H1 (cell line): Measurements from ENCODE around the gene THADA. TPM values are rescaled to one million over a fixed set of nuclear protein-coding genes. Genes with fewer than 3 reads are reported as not detected.

Source experiments
- CTCF ChIA-PET: fragments of 300-600 bp; sonication (Branson Sonifier 250); formaldehyde crosslinking; loops from one replicate; lab custom pipeline; 2021; ENCODE audit not compliant: partially characterized antibody; lab: Charles Lee
- POLR2A ChIA-PET: fragments of 300-600 bp; sonication (Branson Sonifier 250); formaldehyde crosslinking; loops from one replicate; lab custom pipeline; 2021; ENCODE audit warnings: inconsistent platforms; ENCODE audit not compliant: partially characterized antibody; lab: Charles Lee
- DNase-seq, 2 experiments: peaks; one replicate each; pipeline versions ENCODE4 v3.0.0 to v3.0.0-alpha.2; 2010 to 2022; ENCODE audit warnings: low spot score in 2 of 2, low read depth in 1 of 2, mixed read lengths in 1 of 2
- FAIRE-seq: peaks from 2 replicates; lab custom pipeline; 2011; peaks lifted over from hg19 to GRCh38; lab: Jason Lieb, UNC
- H2AFZ ChIP-seq: 2 replicates; pipeline ENCODE4 v1.8.1; 2012; ENCODE audit warnings: low read length, inconsistent platforms
- H2AK5ac ChIP-seq: 2 replicates; pipeline ENCODE4 v1.6.1; 2013; ENCODE audit warnings: low read depth, low read length
- H2BK120ac ChIP-seq: replicated peaks from 2 replicates; pipeline ENCODE3; 2013; ENCODE audit warnings: low read depth, low read length, inconsistent platforms
- H2BK12ac ChIP-seq: 2 replicates; pipeline ENCODE4 v1.6.1; 2013; ENCODE audit warnings: low read depth, low read length
- H2BK15ac ChIP-seq: 2 replicates; pipeline ENCODE4 v1.6.1; 2013; ENCODE audit warnings: low read length
- H2BK20ac ChIP-seq: 2 replicates; pipeline ENCODE4 v1.6.1; 2013; ENCODE audit warnings: low read length
- H2BK5ac ChIP-seq: 2 replicates; pipeline ENCODE4 v1.6.1; 2013; ENCODE audit warnings: low read depth, low read length
- H3K14ac ChIP-seq: 2 replicates; pipeline ENCODE4 v1.6.1; 2013; ENCODE audit warnings: inconsistent platforms; ENCODE audit not compliant: insufficient read length
- H3K18ac ChIP-seq: 2 replicates; pipeline ENCODE4 v1.6.1; 2013; ENCODE audit warnings: low read length; ENCODE audit errors: extremely low read depth
- H3K23ac ChIP-seq: 2 replicates; pipeline ENCODE4 v1.6.1; 2013; ENCODE audit warnings: inconsistent platforms; ENCODE audit not compliant: insufficient read length
- H3K23me2 ChIP-seq: 2 replicates; pipeline ENCODE4 v1.6.1; 2013; ENCODE audit warnings: low read depth, low read length
- H3K27ac ChIP-seq: 2 replicates; pipeline ENCODE4 v1.6.1; 2011; ENCODE audit warnings: low read depth, low read length, inconsistent platforms
- H3K27me3 ChIP-seq, 4 experiments: replicated peaks in 1 of 4; 1 replicate in 1 of 4; 2 replicates in 3 of 4; pipeline versions ENCODE4 v1.6.1 to v1.8.1; 2011 to 2013; ENCODE audit warnings: low read length in 3 of 4, mild to moderate bottlenecking in 3 of 4, inconsistent platforms in 2 of 4, mixed read lengths in 2 of 4, moderate library complexity in 1 of 4; ENCODE audit not compliant: control insufficient read depth in 3 of 4, insufficient read depth in 3 of 4; ENCODE audit errors: extremely low read depth in 1 of 4
- H3K36me3 ChIP-seq, 4 experiments: 2 replicates each; pipeline versions ENCODE4 v1.6.1 to v1.8.1; 2011 to 2013; ENCODE audit warnings: mild to moderate bottlenecking in 4 of 4, low read length in 3 of 4, moderate library complexity in 2 of 4, control low read depth in 1 of 4, inconsistent platforms in 1 of 4; ENCODE audit not compliant: insufficient read depth in 4 of 4, control insufficient read depth in 2 of 4
- H3K4ac ChIP-seq: replicated peaks from 2 replicates; pipeline ENCODE3; 2013; ENCODE audit warnings: low read length, low read depth, mixed read lengths, inconsistent platforms; ENCODE audit not compliant: insufficient read length
- H3K4me1 ChIP-seq, 4 experiments: replicated peaks in 1 of 4; 1 replicate in 1 of 4; 2 replicates in 3 of 4; pipeline versions ENCODE4 v1.6.1 to v1.8.1; 2011 to 2013; ENCODE audit warnings: low read length in 3 of 4, inconsistent platforms in 2 of 4, mixed read lengths in 1 of 4; ENCODE audit not compliant: insufficient read depth in 4 of 4, control insufficient read depth in 3 of 4
- H3K4me2 ChIP-seq, 2 experiments: 2 replicates each; pipeline versions ENCODE4 v1.6.1 to v1.8.1; 2011 to 2013; ENCODE audit warnings: low read depth in 2 of 2, low read length in 2 of 2, control low read depth in 1 of 2, inconsistent platforms in 1 of 2, mild to moderate bottlenecking in 1 of 2; ENCODE audit not compliant: insufficient read depth in 1 of 2
- H3K4me3 ChIP-seq, 4 experiments: fragments of 200-600, 300-600 bp in 1 of 4; sonication (generic), shearing (Covaris generic), sonication (Bioruptor Twin) in 1 of 4; 2 replicates each; pipeline versions ENCODE4 v1.5.1 to v1.8.1; 2011 to 2016; ENCODE audit warnings: low read length in 4 of 4, low read depth in 3 of 4, control low read depth in 2 of 4, inconsistent platforms in 2 of 4, mild to moderate bottlenecking in 2 of 4, mixed read lengths in 1 of 4, moderate library complexity in 1 of 4; ENCODE audit not compliant: insufficient read depth in 2 of 4; ENCODE audit errors: extremely low read depth in 1 of 4
- H3K56ac ChIP-seq: replicated peaks from 2 replicates; pipeline ENCODE3; 2013; ENCODE audit warnings: low read depth, mild to moderate bottlenecking, mixed read lengths, low read length, inconsistent platforms; ENCODE audit not compliant: insufficient read length
- H3K79me1 ChIP-seq: 2 replicates; pipeline ENCODE4 v1.6.1; 2013; ENCODE audit warnings: low read depth, low read length, control low read depth
- H3K79me2 ChIP-seq, 2 experiments: 2 replicates each; pipeline versions ENCODE4 v1.6.1 to v1.8.1; 2012 to 2013; ENCODE audit warnings: low read length in 2 of 2, mild to moderate bottlenecking in 2 of 2, inconsistent platforms in 1 of 2; ENCODE audit not compliant: insufficient read depth in 2 of 2, control insufficient read depth in 1 of 2
- H3K9ac ChIP-seq, 4 experiments: replicated peaks in 1 of 4; 1 replicate in 1 of 4; 2 replicates in 3 of 4; pipeline versions ENCODE4 v1.6.1 to v1.8.1; 2011 to 2013; ENCODE audit warnings: low read depth in 3 of 4, low read length in 3 of 4, control low read depth in 2 of 4, mild to moderate bottlenecking in 2 of 4, moderate library complexity in 2 of 4, inconsistent platforms in 1 of 4; ENCODE audit errors: extremely low read depth in 1 of 4
- H3K9me3 ChIP-seq, 2 experiments: 2 replicates each; pipeline versions ENCODE4 v1.6.1 to v1.8.1; 2012 to 2013; ENCODE audit warnings: mild to moderate bottlenecking in 2 of 2, moderate library complexity in 2 of 2, control low read depth in 1 of 2, inconsistent platforms in 1 of 2, low read depth in 1 of 2, low read length in 1 of 2, mixed read lengths in 1 of 2; ENCODE audit not compliant: insufficient read depth in 2 of 2
- H4K20me1 ChIP-seq, 2 experiments: replicated peaks in 1 of 2; 2 replicates each; pipeline versions ENCODE3 to v1.8.1; 2011 to 2013; ENCODE audit warnings: inconsistent platforms in 2 of 2, low read length in 2 of 2, mild to moderate bottlenecking in 1 of 2; ENCODE audit not compliant: insufficient read depth in 2 of 2, control insufficient read depth in 1 of 2
- H4K5ac ChIP-seq: 2 replicates; pipeline ENCODE4 v1.6.1; 2013; ENCODE audit warnings: low read length, low read depth, mixed read lengths, inconsistent platforms; ENCODE audit not compliant: insufficient read length
- H4K8ac ChIP-seq: 2 replicates; pipeline ENCODE4 v1.8.0; 2013; ENCODE audit warnings: mild to moderate bottlenecking, moderate library complexity, low read length, inconsistent platforms; ENCODE audit not compliant: insufficient read depth; ENCODE audit errors: extremely low read depth
- H4K91ac ChIP-seq: replicated peaks from 2 replicates; pipeline ENCODE3; 2013; ENCODE audit warnings: low read length, mixed read lengths, inconsistent platforms; ENCODE audit not compliant: insufficient read length
- HDAC6 ChIP-seq: IDR thresholded peaks from one replicate; pipeline ENCODE4 v1.7.1; 2012; ENCODE audit warnings: low read depth, mild to moderate bottlenecking, inconsistent platforms, low read length, moderate library complexity
- PHF8 ChIP-seq: fragments of 200-600 bp; sonication (generic); conservative IDR thresholded peaks from 2 replicates; pipeline ENCODE4 v1.7.1; 2012; ENCODE audit warnings: low read depth, mild to moderate bottlenecking, inconsistent platforms, low read length, moderate library complexity
- POLR2AphosphoS5 ChIP-seq: IDR thresholded peaks from 2 replicates; pipeline ENCODE4 v1.6.1; 2011; ENCODE audit warnings: low read depth, low read length
- POU5F1 ChIP-seq: IDR thresholded peaks from 2 replicates; pipeline ENCODE4 v1.6.1; 2011; ENCODE audit warnings: low read depth, mild to moderate bottlenecking, low read length, moderate library complexity
- RFX5 ChIP-seq: IDR thresholded peaks from 2 replicates; pipeline ENCODE4 v1.6.1; 2011; ENCODE audit warnings: low read depth, low read length, improper control_type of control experiment, borderline replicate concordance
- SIN3A ChIP-seq, 2 experiments: IDR thresholded peaks in 1 of 2; conservative IDR thresholded peaks in 1 of 2; 2 replicates each; pipeline ENCODE4 v1.6.1; 2011 to 2012; ENCODE audit warnings: low read length in 2 of 2, improper control_type of control experiment in 1 of 2, low read depth in 1 of 2, mild to moderate bottlenecking in 1 of 2
- SIRT6 ChIP-seq: IDR thresholded peaks from one replicate; pipeline ENCODE4 v1.7.1; 2012; ENCODE audit warnings: low read length, inconsistent platforms
- SRF ChIP-seq: IDR thresholded peaks from 2 replicates; pipeline ENCODE4 v1.6.1; 2011; ENCODE audit warnings: mild to moderate bottlenecking, low read depth, low read length, moderate library complexity
- WGBS, 2 experiments: shearing (Covaris generic) in 1 of 2; methylation state at CpG; one replicate each; pipeline versions ENCODE4 v1.1.6 to v1.1.7; 2013 to 2015; ENCODE audit warnings: low lambda C conversion rate in 2 of 2, mixed read lengths in 2 of 2, inconsistent platforms in 1 of 2, low coverage in 1 of 2, missing lambda C conversion rate in 1 of 2; ENCODE audit not compliant: insufficient replicate concordance in 2 of 2, insufficient coverage in 1 of 2, insufficient read length in 1 of 2; ENCODE audit errors: extremely low coverage in 1 of 2, missing lambda C conversion rate in 1 of 2; 5-methylcytosine and 5-hydroxymethylcytosine counted together
- polyA plus RNA-seq, 7 experiments: library from polyadenylated mRNA; depleted of rRNA in 3 of 7; stranded (reverse) in 5 of 7; unstranded in 2 of 7; fragments of >200 nt in 5 of 7; fragments of 200-250 nt in 2 of 7; gene quantifications; 1 replicate in 5 of 7; 2 replicates in 1 of 7; 4 replicates in 1 of 7; pipeline versions ENCODE4 v1.2.1 to v1.2.3, GENCODE V29; 2011 to 2013; ENCODE audit warnings: missing spikeins in 2 of 7, mixed read lengths in 2 of 7
- total RNA-seq: library from RNA; stranded (reverse); fragmentation: NEBNext Ultra II Directional; extraction: Animal tissue kit (Norgen Biotek cat#: 25700); gene quantifications from 2 replicates; pipeline ENCODE4 v1.2.1, GENCODE V29; 2021
- TF ChIP-seq, protein P1 (sequence below): IDR thresholded peaks from 2 replicates; pipeline ENCODE4 v1.6.1; 2011; ENCODE audit warnings: low read depth, mild to moderate bottlenecking, low read length; ENCODE audit not compliant: insufficient read depth

Gene THADA
- total and polyA plus RNA-seq, 2 of the 8 experiments (the other 6 are each of a cell fraction or from before 2014, with no cell fraction given): 22.4 to 26.8 TPM

- Histone ChIP-seq H3K27ac (no peak overlapping the region), H2BK20ac (no peak overlapping the region; the same call in 1 of the 2 replicates), H3K9me3 (no peaks in the 10 kb centered on the region), H3K14ac (no peak overlapping the region), H2BK12ac (peak overlapping the region; percentile 90; the same call in 1 of the 2 replicates), H4K20me1 (no peaks in the 10 kb centered on the region), H3K18ac (peak overlapping the region; percentile 32), H3K79me1 (no peaks in the 10 kb centered on the region), H4K8ac (no peak overlapping the region), H3K23me2 (no peaks in the 10 kb centered on the region), H2AK5ac (no peak overlapping the region), H3K9ac (no peak overlapping the region), H3K56ac (no peak overlapping the region), H3K4ac (no peak overlapping the region), H4K91ac (peak overlapping the region; percentile 59), H3K4me3 (no peak overlapping the region), H3K23ac (no peak overlapping the region), H2BK15ac (no peak overlapping the region; the same call in 1 of the 2 replicates), H3K79me2 (no peaks in the 10 kb centered on the region), H2BK120ac (no peak overlapping the region), H3K4me1 (peaks cover 0 to 20% (median 6%) of the 10 kb centered on the region in 4 experiments; a peak in 5 of 7 replicates), H3K4me2 (no peak overlapping the region), H3K36me3 (no peaks in the 10 kb centered on the region), H2BK5ac (no peak overlapping the region), H3K27me3 (no peaks in the 10 kb centered on the region), H4K5ac (no peak overlapping the region), H2AFZ (no peak overlapping the region)
- FAIRE-seq (no peak), DNase-seq (no peak)
- 92% methylated on average over 15 of the region's 16 CpGs; no CpG with 5 or more reads in 1 of the 2 experiments for WGBS, 2 experiments
- POLR2A ChIA-PET: interaction anchor here (0.9 to 2.8 kb wide), 2 partner anchors 9 to 38 kb away, joined by 4 to 12 read pairs; partner anchors contain the start of gene ZFP36L2
- CTCF ChIA-PET: interaction anchor here (0.7 to 2.6 kb wide), 14 partner anchors 10 to 353 kb away, joined by 3 to 10 read pairs (median 5); partner anchors contain the start of gene ZFP36L2
- TF ChIP-seq, protein P1, sequence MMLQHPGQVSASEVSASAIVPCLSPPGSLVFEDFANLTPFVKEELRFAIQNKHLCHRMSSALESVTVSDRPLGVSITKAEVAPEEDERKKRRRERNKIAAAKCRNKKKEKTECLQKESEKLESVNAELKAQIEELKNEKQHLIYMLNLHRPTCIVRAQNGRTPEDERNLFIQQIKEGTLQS: no peak
- TF ChIP-seq RFX5 (no peak), SIRT6 (no peak), SRF (no peak), HDAC6 (no peak), SIN3A (conservative IDR thresholded peaks at IDR 0.05 in 1 of 2, IDR thresholded peaks at IDR 0.05 in 1 of 2; ENCODE audit: low read depth in 1 of 2, low read length in 2 of 2) (no peak), PHF8 (no peak), POLR2AphosphoS5 (no peak), POU5F1 (no peak)
Measured at GRCh38 chr2:43188561-43189386, 407.1 kb downstream of the THADA start.
